Esophagus (tissue), 2 donors: ENCODE results near the gene ISY1. TPM values are rescaled to one million over a fixed set of nuclear protein-coding genes. Genes with fewer than 3 reads are reported as not detected.
"Not testable (repeated sequence)": the region's sequence is repeated elsewhere in the genome, so short reads cannot be mapped to it uniquely, and the experiment has no call there.

Experiments used
- H3K27ac ChIP-seq, 2 donors: one replicate each; pipeline ENCODE4 v1.5.1; 2013; ENCODE audit warnings: low read depth in 2 of 2, mild to moderate bottlenecking in 2 of 2, inconsistent platforms in 1 of 2, low read length in 1 of 2, moderate library complexity in 1 of 2
- H3K27me3 ChIP-seq, 2 donors: one replicate each; pipeline ENCODE4 v1.6.1; 2013; ENCODE audit warnings: low read length in 2 of 2, control low read depth in 1 of 2, mild to moderate bottlenecking in 1 of 2; ENCODE audit not compliant: insufficient read depth in 2 of 2, control insufficient read depth in 1 of 2
- H3K36me3 ChIP-seq, 2 donors: one replicate each; pipeline ENCODE4 v1.6.1; 2013; ENCODE audit warnings: low read length in 1 of 2; ENCODE audit not compliant: control insufficient read depth in 2 of 2, insufficient read depth in 2 of 2
- H3K4me1 ChIP-seq, 2 donors: one replicate each; pipeline ENCODE4 v1.6.1; 2013; ENCODE audit warnings: low read length in 1 of 2; ENCODE audit not compliant: control insufficient read depth in 2 of 2, insufficient read depth in 2 of 2
- H3K4me3 ChIP-seq, 2 donors: one replicate each; pipeline ENCODE4 v1.5.1; 2013; ENCODE audit warnings: low read length in 2 of 2, mild to moderate bottlenecking in 2 of 2, low read depth in 1 of 2, moderate library complexity in 1 of 2
- H3K9me3 ChIP-seq, 2 donors: one replicate each; pipeline ENCODE4 v1.6.1; 2013; ENCODE audit warnings: mild to moderate bottlenecking in 2 of 2, low read depth in 1 of 2, low read length in 1 of 2, moderate library complexity in 1 of 2; ENCODE audit not compliant: control insufficient read depth in 2 of 2, insufficient read depth in 1 of 2
- WGBS, 2 donors: extraction: QIAGEN DNeasy Blood & Tissue Kit; methylation state at CpG; one replicate each; pipeline ENCODE4 v1.1.7; 2013; 5-methylcytosine and 5-hydroxymethylcytosine counted together
- polyA plus RNA-seq, 2 donors: library from polyadenylated mRNA; stranded (reverse); fragments of 200-250 nt; gene quantifications; one replicate each; pipeline ENCODE4 v1.2.3, GENCODE V29; 2013
- donor health status: healthy with polysubstance abuse.
- donor health status: Bipolar disorder and iron deficiency.

ISY1 gene
- 10 to 100 TPM; 14.9 to 22.1 TPM for polyA plus RNA-seq

- peak within 1 kb of the TSS; percentile 87 to 99 for H3K27ac ChIP-seq
- H3K36me3 ChIP-seq = no peaks in the 10 kb centered on the region
- H3K27me3 ChIP-seq = no peaks in the 10 kb centered on the region
- 0% methylated on average over 67 of the region's 67 CpGs for whole genome bisulfite sequencing, 2 donors
- H3K4me3 ChIP-seq = peak within 1 kb of the TSS; percentile 59 to 91
- no peaks in the 10 kb centered on the region for H3K9me3 ChIP-seq
- H3K4me1 ChIP-seq = peaks cover 0 to 2% of the 10 kb centered on the region in 2 donors
Observed at GRCh38 chr3:129160891-129161859, at the start of gene ISY1. Gene ISY1, minus strand, starts transcription at chr3:129161063. Its CDS starts 88 bp downstream, at chr3:129160975.

DNA sequence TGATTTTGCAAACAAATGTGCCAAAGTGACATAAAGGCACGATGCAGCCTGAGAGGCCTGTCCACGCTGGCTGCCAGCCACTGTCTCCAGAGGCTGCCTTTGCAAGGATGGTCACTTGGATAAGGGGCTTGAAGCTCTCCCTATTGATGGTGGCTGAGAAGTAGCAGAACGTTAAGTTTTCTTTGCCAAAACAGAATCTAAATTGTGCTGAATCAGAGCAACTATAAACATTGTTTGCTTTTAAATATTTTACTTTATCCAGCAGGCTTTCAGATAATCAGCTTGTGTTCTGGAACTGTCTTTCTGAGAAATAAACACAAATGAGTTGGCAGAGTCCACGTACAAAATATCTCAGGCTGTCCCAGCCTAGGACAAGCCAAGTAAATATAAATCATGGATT lies 46.6 kb upstream of the ISY1 start:
- peak overlapping the region in 1 of 2 donors; percentile 69 for H3K27ac ChIP-seq

GRCh38 chr3:129205109-129205832 lies 44.4 kb upstream of the ISY1 start:
- Histone ChIP-seq H3K36me3 (no peaks in the 10 kb centered on the region), H3K27me3 (no peaks in the 10 kb centered on the region), H3K4me1 (no peaks in the 10 kb centered on the region), H3K9me3 (no peaks in the 10 kb centered on the region), H3K27ac (no peak overlapping the region), H3K4me3 (no peak overlapping the region)
- WGBS, 2 donors = 80 to 82% methylated on average over 8 of the region's 8 CpGs

More for the DNA sequence above, 46.6 kb upstream of the ISY1 start:
- no peaks in the 10 kb centered on the region for H3K27me3 ChIP-seq
- no peaks in the 10 kb centered on the region for H3K36me3 ChIP-seq
- peaks cover 0 to 3% of the 10 kb centered on the region in 2 donors for H3K4me1 ChIP-seq
- H3K4me3 ChIP-seq = no peak overlapping the region
- no peaks in the 10 kb centered on the region for H3K9me3 ChIP-seq
- 44 to 59% methylated on average over 4 of the region's 4 CpGs for WGBS, 2 donors

GRCh38 chr3:129204473-129204872 lies 43.6 kb upstream of the ISY1 start:
- H3K36me3 ChIP-seq = no peaks in the 10 kb centered on the region
- 61 to 75% methylated on average over 2 of the region's 2 CpGs for WGBS, 2 donors
- H3K27me3 ChIP-seq = no peaks in the 10 kb centered on the region
- H3K27ac ChIP-seq = no peak overlapping the region
- no peaks in the 10 kb centered on the region for H3K4me1 ChIP-seq
- no peak overlapping the region for H3K4me3 ChIP-seq
- no peaks in the 10 kb centered on the region for H3K9me3 ChIP-seq

DNA sequence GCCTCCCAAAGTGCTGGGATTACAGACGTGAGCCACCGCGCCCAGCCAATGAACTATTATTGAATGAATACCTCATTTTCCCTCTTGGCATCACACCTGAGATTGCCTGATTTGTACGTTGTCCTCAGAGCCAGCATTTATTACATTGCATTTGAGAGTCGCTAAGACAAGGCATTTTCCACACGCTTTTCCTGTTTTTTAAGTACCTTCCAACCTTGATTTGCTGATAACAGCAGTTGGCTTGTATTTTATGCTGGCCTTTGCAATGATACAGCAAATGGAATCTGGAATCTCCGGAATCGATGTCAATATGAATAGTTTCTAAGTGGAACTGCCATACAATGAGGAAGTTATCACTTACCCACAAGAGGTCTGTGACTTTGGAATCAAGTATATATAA lies 38.5 kb upstream of the ISY1 start:
- H3K27me3 ChIP-seq = no peaks in the 10 kb centered on the region
- no peaks in the 10 kb centered on the region for H3K9me3 ChIP-seq
- no peaks in the 10 kb centered on the region for H3K36me3 ChIP-seq
- no peak overlapping the region for H3K27ac ChIP-seq
- no peak overlapping the region for H3K4me3 ChIP-seq
- 74 to 82% methylated on average over 8 of the region's 8 CpGs for WGBS, 2 donors
- peaks cover 0 to 4% of the 10 kb centered on the region in 2 donors for H3K4me1 ChIP-seq

DNA sequence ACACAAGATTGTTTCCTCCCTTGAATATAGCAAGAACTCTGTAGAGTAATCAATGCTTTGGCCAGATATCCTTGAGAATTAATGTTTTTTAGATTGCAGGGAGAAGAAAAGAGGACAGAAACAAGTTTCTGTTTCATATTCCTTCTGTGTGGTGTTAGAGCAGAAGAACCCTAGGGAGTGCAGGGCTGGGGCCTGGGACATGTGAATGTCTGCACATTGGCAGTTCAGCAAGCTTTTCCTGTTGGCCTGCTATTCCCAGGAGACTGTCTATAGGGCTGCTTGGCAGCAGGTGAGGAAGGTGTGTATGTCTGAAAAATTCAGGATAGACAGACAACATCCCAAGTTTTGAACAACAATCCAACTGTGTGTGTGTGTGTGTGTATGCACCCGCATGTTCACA lies 36.5 kb upstream of the ISY1 start:
- WGBS, 2 donors = 73 to 85% methylated on average over 1 of the region's 1 CpG
- Histone ChIP-seq H3K4me1 (peaks cover 0 to 4% of the 10 kb centered on the region in 2 donors), H3K27me3 (no peaks in the 10 kb centered on the region), H3K27ac (peak overlapping the region; percentile 52 to 66), H3K4me3 (no peak overlapping the region), H3K9me3 (no peaks in the 10 kb centered on the region), H3K36me3 (no peaks in the 10 kb centered on the region)

- no peaks in the 10 kb centered on the region for H3K36me3 ChIP-seq
- H3K27me3 ChIP-seq = no peaks in the 10 kb centered on the region
- no peak overlapping the region for H3K4me3 ChIP-seq
- H3K27ac ChIP-seq = peak overlapping the region in 1 of 2 donors; percentile 24
- peaks cover 0 to 4% of the 10 kb centered on the region in 2 donors for H3K4me1 ChIP-seq
- no peaks in the 10 kb centered on the region for H3K9me3 ChIP-seq
- WGBS, 2 donors = 75 to 86% methylated on average over 3 of the region's 3 CpGs
Observed at GRCh38 chr3:129196601-129197000, 35.7 kb upstream of the ISY1 start.

GRCh38 chr3:129195731-129196256 lies 34.9 kb upstream of the ISY1 start:
- peaks cover 0 to 4% of the 10 kb centered on the region in 2 donors for H3K4me1 ChIP-seq
- WGBS, 2 donors = 28 to 37% methylated on average over 6 of the region's 6 CpGs
- peak overlapping the region; percentile 71 to 92 for H3K27ac ChIP-seq
- no peak overlapping the region for H3K4me3 ChIP-seq
- H3K27me3 ChIP-seq = no peaks in the 10 kb centered on the region
- H3K9me3 ChIP-seq = no peaks in the 10 kb centered on the region
- no peaks in the 10 kb centered on the region for H3K36me3 ChIP-seq

- 66 to 72% methylated on average over 8 of the region's 8 CpGs for WGBS, 2 donors
- H3K4me3 ChIP-seq, H3K27me3 ChIP-seq, H3K9me3 ChIP-seq, H3K27ac ChIP-seq, H3K4me1 ChIP-seq, H3K36me3 ChIP-seq: not testable (repeated sequence)
Observed at GRCh38 chr3:129189793-129190192, 28.9 kb upstream of the ISY1 start.
